G401.6 (cell line): ENCODE results near the gene PCSK6.

Source experiments
- FAIRE-seq: peaks from 2 replicates; lab custom pipeline; 2012; peaks lifted over from hg19 to GRCh38; lab: Jason Lieb, UNC

The PCSK6 gene

DNA sequence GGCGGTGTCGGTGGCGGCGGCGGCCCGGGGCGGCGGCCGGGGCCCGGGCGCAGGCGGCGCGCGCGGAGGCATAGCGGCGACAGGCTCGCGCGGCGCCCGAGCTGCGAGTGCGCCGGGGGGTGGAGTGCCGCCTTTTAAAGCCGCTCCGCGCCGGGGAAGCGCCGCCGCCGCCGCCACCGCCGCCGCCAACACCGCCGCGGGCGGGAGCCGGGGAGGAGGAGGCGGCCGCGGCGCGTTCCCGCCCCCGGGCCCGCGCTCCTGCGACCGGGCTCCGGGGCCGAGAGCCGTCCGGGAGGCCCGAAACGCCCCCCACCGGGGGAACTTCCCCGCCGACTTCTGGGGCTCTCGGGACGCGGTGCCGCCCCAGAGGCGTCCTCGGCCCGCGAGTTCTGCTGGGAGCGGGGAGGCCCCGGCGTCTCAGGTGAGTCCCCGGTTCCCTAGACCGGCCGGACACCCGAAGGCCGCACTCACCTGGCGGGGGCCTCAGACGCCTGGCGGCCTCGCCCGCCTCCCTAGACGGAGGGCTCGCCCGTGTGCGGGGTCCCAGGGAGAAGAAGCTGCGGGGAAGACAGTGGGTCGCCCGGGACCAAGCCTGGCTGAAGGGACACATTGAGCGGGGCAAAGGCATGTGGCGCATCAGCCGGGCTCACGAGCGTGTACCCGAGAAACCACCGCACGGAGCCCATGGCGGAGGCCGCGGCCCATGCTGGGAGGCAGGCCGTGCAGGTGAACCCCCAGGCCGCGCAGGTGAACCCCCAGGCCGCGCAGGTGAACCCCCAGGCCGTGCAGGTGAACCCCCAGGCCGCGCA lies at the start of gene PCSK6:
PCSK6 (minus strand) TSS at position 109 of the 809 bp plus-strand sequence; CDS start at position 72, 37 bp downstream.
- FAIRE-seq, result no peak

DNA sequence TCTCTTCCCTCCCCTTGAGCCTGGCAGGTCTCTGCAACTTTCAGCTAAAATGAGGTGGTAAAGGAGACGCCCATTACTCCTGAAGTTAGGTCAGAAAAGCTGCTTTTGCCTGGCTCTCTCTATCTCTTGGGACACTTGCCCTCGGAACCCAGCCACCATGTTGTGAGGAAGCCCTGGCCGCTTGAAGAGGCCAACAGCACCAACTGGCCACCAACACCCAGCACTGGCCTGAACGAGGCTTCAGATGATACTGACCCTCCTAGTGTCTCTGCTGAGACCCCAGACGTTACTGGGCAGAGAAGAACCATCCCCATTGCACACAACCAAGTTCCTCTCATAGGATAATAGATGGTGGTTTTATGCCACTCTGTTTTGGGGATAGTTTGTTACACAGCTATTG lies 49.5 kb upstream of the PCSK6 start:
- FAIRE-seq, result no peak

- FAIRE-seq, result no peak
These were observed 48.7 kb upstream of the PCSK6 start for GRCh38 chr15:101538177-101538576.

GRCh38 chr15:101537483-101538080 lies 48.1 kb upstream of the PCSK6 start:
- FAIRE-seq, result no peak

DNA sequence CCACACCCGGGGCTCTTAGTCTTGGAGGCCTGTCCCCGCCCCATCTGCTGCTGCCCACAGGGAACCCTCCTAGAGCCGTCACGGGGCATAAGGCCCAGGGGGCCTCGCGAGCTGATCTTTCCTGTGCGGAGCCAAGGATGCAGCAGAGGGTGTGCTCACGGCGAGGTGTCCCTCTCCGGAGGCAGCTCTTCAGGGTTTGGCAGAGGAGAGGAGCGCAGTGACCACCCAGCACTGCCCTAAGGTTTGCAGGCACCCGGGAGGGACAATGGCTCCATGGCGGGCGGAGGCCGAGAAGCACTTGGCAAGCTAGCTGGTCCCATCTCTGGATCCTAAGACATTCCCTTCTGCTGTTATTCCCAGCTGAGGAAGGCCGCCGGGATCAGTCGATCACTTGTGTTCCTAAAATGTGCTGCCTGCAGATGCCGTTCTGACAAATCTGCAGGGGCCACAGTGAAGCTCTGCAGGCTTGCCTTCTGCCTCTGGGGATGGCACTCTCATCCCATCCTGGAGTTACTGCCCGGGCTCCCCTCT lies 47.4 kb upstream of the PCSK6 start:
- no peak for FAIRE-seq

GRCh38 chr15:101536166-101536874 lies 46.8 kb upstream of the PCSK6 start:
- FAIRE-seq, result no peak

GRCh38 chr15:101535170-101535902 lies 45.8 kb upstream of the PCSK6 start:
- no peak for FAIRE-seq

DNA sequence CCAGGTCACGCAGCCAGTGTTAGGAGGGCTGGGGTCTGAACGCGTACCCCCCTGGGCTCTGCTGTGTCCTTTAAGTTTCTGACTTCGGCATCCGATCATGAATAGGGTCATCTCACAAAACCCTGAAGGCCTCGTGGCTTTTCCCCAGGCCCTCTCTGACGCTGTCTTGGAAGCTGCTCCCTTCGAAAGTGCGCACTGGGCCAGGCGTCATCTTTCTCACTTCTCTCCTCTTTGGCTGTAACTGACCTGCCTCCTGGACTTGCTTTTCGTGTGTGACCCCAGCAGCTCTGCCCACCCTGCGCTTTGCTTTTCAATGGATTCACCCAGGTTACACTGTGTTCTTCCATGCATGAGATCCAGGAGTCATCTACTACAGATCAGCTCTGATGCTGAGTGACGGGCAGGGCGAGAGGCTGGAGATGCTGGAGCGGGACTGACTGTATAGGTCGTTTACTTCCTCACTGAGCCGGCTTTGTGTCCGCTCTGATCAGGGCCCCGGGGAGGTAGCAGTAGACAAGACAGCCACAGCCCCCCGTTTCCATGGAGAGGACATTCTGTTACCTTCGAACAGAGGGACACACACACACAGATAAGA lies 45.0 kb upstream of the PCSK6 start:
- no peak for FAIRE-seq

GRCh38 chr15:101533371-101534140 lies 44.0 kb upstream of the PCSK6 start:
- FAIRE-seq, result no peak

GRCh38 chr15:101532865-101533264 lies 43.4 kb upstream of the PCSK6 start:
- FAIRE-seq, result no peak

- FAIRE-seq, result no peak
These were observed 41.7 kb upstream of the PCSK6 start for GRCh38 chr15:101531170-101531569.

DNA sequence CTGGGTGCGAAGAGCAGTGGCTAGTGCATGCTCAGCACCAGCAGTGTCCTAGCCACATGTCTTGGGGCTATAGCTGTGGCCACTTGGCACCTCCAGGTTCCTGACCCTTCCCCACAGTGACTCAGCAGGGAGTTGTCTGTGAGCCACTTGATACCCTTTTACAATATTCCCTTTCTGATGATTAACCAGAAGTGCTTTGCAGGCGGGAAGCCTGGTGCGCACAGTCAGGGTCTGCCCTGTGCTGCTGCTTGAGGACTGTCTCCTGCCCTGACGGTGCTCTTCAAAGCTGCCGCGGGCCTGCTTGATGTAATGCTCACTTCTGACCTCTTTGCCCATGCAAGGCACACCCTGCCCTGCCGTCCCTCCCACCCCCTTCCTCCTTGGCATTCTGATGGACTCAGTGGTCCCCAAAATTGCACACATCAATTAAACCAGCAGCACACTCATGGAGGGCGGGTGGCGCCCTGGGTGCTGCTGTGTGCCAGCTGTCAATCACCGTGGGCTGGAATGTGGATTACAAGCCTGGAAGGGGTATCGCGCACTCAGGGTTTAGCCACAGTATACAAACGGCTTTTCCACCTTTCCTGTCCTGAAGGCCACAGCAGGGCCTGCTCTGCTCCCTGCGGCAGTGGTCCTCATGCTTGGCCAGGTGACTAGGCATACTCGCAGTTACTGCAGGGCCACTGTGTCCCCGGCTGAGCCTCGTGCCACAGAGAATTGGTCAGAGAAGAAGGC lies 40.9 kb upstream of the PCSK6 start:
- FAIRE-seq, result no peak

GRCh38 chr15:101528917-101529299 lies 39.4 kb upstream of the PCSK6 start:
- FAIRE-seq, result no peak

- FAIRE-seq, result no peak
These were observed 38.8 kb upstream of the PCSK6 start for GRCh38 chr15:101528108-101528916.

DNA sequence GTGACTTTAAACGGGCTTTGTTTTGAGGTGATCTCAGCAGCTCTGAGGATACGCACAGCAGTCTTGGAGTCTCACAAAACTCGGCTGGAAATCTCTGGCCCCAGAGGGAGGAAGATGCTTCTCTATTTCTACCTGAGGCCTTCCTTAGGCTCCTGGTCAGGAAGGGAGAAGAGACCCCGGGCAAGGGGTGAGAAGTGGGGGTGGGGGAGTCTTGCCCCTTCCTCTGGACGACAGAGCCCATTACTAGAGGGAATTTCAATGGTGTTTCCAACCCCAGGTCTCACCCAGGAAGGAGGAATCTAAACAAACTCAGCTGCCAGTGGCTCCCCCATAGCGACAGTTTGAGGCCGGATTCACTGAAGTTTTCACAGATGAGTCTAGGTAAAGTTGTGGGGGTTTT lies 37.4 kb upstream of the PCSK6 start:
- FAIRE-seq, result no peak

DNA sequence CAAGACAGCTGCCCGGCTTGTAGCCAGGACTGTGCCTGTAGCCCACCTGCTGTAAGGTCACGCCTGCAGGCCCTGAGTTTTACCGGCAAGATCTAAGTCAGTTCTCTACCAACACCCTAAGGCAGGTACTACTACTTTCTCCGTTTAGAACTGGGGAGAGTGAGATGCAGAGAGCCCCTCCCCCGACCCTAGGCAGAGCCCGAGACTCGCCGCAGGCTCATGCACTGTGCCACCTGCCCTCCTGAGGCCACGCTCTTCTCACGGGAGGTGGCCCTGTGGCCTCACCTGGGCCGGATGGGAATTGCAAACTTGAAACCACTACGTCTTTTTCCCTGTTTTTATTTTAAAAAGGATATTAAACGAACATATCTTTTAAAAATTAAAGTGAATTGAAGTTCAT lies 36.9 kb upstream of the PCSK6 start:
- FAIRE-seq, result no peak

DNA sequence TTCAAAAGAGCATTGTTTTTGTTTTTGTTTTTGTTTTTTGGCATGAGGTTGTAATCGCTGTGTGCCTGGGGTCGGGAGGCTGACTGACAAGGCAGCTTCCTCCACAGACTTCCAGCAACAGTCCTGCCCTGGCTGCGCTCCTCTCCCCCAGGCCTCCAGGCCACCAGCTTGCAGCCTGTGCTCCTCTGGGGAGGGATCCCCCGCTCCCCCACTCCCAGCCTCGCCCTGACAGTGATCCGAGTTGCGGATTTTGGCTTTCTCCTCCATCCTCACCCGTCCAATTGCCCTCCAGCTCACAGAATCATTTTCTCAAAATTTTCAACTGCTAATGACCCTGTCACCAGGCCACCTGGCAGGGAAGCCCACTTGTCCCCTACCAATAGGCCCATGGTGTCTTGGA lies 36.5 kb upstream of the PCSK6 start:
- no peak for FAIRE-seq

DNA sequence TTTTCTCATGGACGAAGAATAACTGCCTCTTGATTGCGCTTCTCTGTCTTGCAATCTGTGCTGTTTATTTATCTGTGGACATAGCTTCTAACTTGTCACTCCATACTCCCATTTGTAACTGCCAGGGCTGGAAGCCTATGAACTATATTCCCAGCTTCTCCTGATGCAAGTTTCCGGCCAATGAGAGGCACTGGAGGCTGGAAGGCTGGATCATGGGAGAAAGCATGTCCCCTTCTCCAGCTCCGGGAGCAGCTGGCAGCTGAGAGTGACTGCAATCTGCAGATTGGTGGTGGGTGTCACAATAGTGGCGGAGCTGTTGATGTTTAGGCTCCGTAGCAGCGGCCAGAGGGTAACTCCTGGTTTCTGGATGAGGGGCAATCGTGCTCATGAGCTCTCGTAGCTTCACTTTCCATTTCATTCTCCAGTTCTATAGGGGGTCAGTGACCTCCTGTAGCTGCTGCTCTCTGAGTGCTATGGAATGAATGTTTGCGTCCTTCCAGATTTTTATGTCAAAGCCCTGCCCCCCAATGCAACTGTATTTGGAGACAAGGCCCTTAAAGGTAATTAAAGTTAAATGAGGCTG lies 35.7 kb upstream of the PCSK6 start:
- no peak for FAIRE-seq

- no peak for FAIRE-seq
These were observed 34.0 kb upstream of the PCSK6 start for GRCh38 chr15:101523560-101523940.
